ENCODE results near the gene ZC2HC1C. TPM values are rescaled to one million over a fixed set of nuclear protein-coding genes. Genes with fewer than 3 reads are reported as not detected.

Gene ZC2HC1C
- total and polyA plus RNA-seq, 9 of the 15 experiments (the other 6 are each of a cell fraction or from before 2014, with no cell fraction given), result 6.3 to 9.2 (median 7.7) TPM

GRCh38 chr14:75098682-75099081 is 29.2 kb downstream of the ZC2HC1C start:
- in situ Hi-C loops (cut with MboI), result no loop called here
- no peak for FAIRE-seq
- no peak for TF ChIP-seq ZFP1 (CRISPR knock-in tag; IDR thresholded peaks at IDR 0.05)
- TF ChIP-seq MYC (IDR thresholded peaks at IDR 0.05; ENCODE audit: low read depth, low read length), result no peak
- no peak for TF ChIP-seq MYC (CRISPR knock-in tag; IDR thresholded peaks at IDR 0.05; ENCODE audit: borderline replicate concordance, low read depth)
- TF ChIP-seq RNF219 (CRISPR knock-in tag; IDR thresholded peaks at IDR 0.05), result no peak
- no peak for TF ChIP-seq RBM25 (IDR thresholded peaks at IDR 0.05; ENCODE audit: low read depth, low read length, severe bottlenecking)
- no peak for TF ChIP-seq ZNF277 (CRISPR knock-in tag; IDR thresholded peaks at IDR 0.05; ENCODE audit: borderline replicate concordance)
- no peak for TF ChIP-seq ZNF780A (CRISPR knock-in tag; IDR thresholded peaks at IDR 0.05)
- TF ChIP-seq RBM15 (IDR thresholded peaks at IDR 0.05; ENCODE audit: insufficient read depth, low read length), result no peak
- TF ChIP-seq MLX (CRISPR knock-in tag; conservative IDR thresholded peaks at IDR 0.05), result no peak
- no peak for TF ChIP-seq CREB3 (tag; conservative IDR thresholded peaks at IDR 0.05; ENCODE audit: low read depth)
- no peak for TF ChIP-seq ZNF785 (CRISPR knock-in tag; IDR thresholded peaks at IDR 0.05)
- TF ChIP-seq ZBTB17 (CRISPR knock-in tag; IDR thresholded peaks at IDR 0.05), result no peak
- TF ChIP-seq ZNF347 (CRISPR knock-in tag; IDR thresholded peaks at IDR 0.05; ENCODE audit: low read depth), result no peak
- TF ChIP-seq ZNF778 (CRISPR knock-in tag; IDR thresholded peaks at IDR 0.05), result no peak
- TF ChIP-seq ATF6 (CRISPR knock-in tag; IDR thresholded peaks at IDR 0.05), result no peak

More at GRCh38 chr14:75098682-75099081, 29.2 kb downstream of the ZC2HC1C start:
- 0% methylated on average over 1 of the region's 1 CpG for WGBS (ENCODE audit: insufficient coverage, low coverage, missing lambda C conversion rate)
- H3K4me3 ChIP-seq, result no peak overlapping the region
- no peak overlapping the region for H3K9ac ChIP-seq (ENCODE audit: insufficient read depth in 1 of 2, low read depth in 2 of 2, low read length in 2 of 2)
- no peak overlapping the region for H3K4me2 ChIP-seq (ENCODE audit: insufficient read depth, low read length)
- no peak overlapping the region for H3K27ac ChIP-seq (ENCODE audit: extremely low read depth, low read depth, low read length)
- no peaks in the 10 kb centered on the region for H3K27me3 ChIP-seq (ENCODE audit: control insufficient read depth in 2 of 2, insufficient read depth in 2 of 2, low read length in 2 of 2)
- ChIA-PET CTCF (ENCODE audit: low intra/inter-chr PET ratio) (no interaction called here), POLR2A (interaction anchor here (1.3 kb wide), 1 partner anchor 9 kb away, joined by 3 read pairs; no protein-coding TSS in a partner anchor)
- peaks cover 46% of the 10 kb centered on the region for H3K36me3 ChIP-seq (ENCODE audit: control insufficient read depth, insufficient read depth, low read length)
- DNase-seq (ENCODE audit: extremely low read depth in 1 of 4, low spot score in 3 of 4) (no peak), ATAC-seq (no peak)
- H3K79me2 ChIP-seq (ENCODE audit: control insufficient read depth, insufficient read depth, low read length), result no peaks in the 10 kb centered on the region
- BruUV-seq (replicated peaks), result no TSS peak
- intact Hi-C loops (cut with micrococcal nuclease), result no loop called here
- H3K9me1 ChIP-seq (ENCODE audit: control insufficient read depth, insufficient read depth, low read length), result no peaks in the 10 kb centered on the region
- H4K20me1 ChIP-seq (replicated peaks; ENCODE audit: control insufficient read depth, insufficient read depth, low read length), result no peaks in the 10 kb centered on the region
- no peaks in the 10 kb centered on the region for H3K9me3 ChIP-seq (replicated peaks; ENCODE audit: control insufficient read depth, insufficient read depth, low read depth, low read length)
- H3K4me1 ChIP-seq (replicated peaks in 1 of 2; ENCODE audit: control insufficient read depth in 2 of 2, insufficient read depth in 2 of 2, low read length in 2 of 2), result no peaks in the 10 kb centered on the region
- H2AFZ ChIP-seq (ENCODE audit: low read depth, low read length), result no peak overlapping the region

Measured in K562 (cell line).